GM18909 (cell line): ENCODE measurements around the gene PARP11.

Experiments
- ATAC-seq: cut with Tn5 transposase; IDR thresholded peaks from one replicate; pipeline ENCODE4 v1.9.1; 2021; ENCODE audit warnings: mild to moderate bottlenecking; ENCODE audit not compliant: unreplicated experiment, poor library complexity

The PARP11 gene

GRCh38 chr12:3828888-3829287 is 44.3 kb downstream of the PARP11 start:
- ATAC-seq = no peak

GRCh38 chr12:3827301-3828000 is 45.7 kb downstream of the PARP11 start:
- ATAC-seq = no peak

- ATAC-seq = no peak
Observed at GRCh38 chr12:3821441-3821840, 51.8 kb downstream of the PARP11 start.

- no peak for ATAC-seq
Observed at GRCh38 chr12:3820122-3820521, 53.1 kb downstream of the PARP11 start.

GRCh38 chr12:3816266-3816665 is 56.9 kb downstream of the PARP11 start:
- no peak for ATAC-seq

GRCh38 chr12:3815094-3815766 is 58.0 kb downstream of the PARP11 start:
- no peak for ATAC-seq

- no peak for ATAC-seq
Observed at GRCh38 chr12:3810540-3810939, 62.7 kb downstream of the PARP11 start.

GRCh38 chr12:3810016-3810370 is 63.2 kb downstream of the PARP11 start:
- ATAC-seq = no peak

GRCh38 chr12:3809357-3810015 is 63.7 kb downstream of the PARP11 start:
- ATAC-seq = no peak

GRCh38 chr12:3805077-3805476 is 68.1 kb downstream of the PARP11 start:
- no peak for ATAC-seq

GRCh38 chr12:3803865-3804472 is 69.2 kb downstream of the PARP11 start:
- no peak for ATAC-seq

- no peak for ATAC-seq
Observed at GRCh38 chr12:3802721-3803120, 70.5 kb downstream of the PARP11 start.

- ATAC-seq = no peak
Observed at GRCh38 chr12:3797531-3798048, 75.6 kb downstream of the PARP11 start.

- ATAC-seq = no peak
Observed at GRCh38 chr12:3795492-3796133, 77.6 kb downstream of the PARP11 start.

GRCh38 chr12:3795066-3795465 is 78.1 kb downstream of the PARP11 start:
- ATAC-seq = no peak

- ATAC-seq = no peak
Observed at GRCh38 chr12:3792623-3793288, 80.4 kb downstream of the PARP11 start.

GRCh38 chr12:3791256-3791874 is 81.8 kb downstream of the PARP11 start:
- ATAC-seq = no peak

- no peak for ATAC-seq
Observed at GRCh38 chr12:3790642-3791041, 82.6 kb downstream of the PARP11 start.

- no peak for ATAC-seq
Observed at GRCh38 chr12:3789838-3790237, 83.4 kb downstream of the PARP11 start.
